ENCODE measurements around the gene CLTB. TPM values are rescaled to one million over a fixed set of nuclear protein-coding genes. Genes with fewer than 3 reads are reported as not detected.

The CLTB gene
- polyA plus RNA-seq, 2 of the 4 experiments (the other 2 are of a cell fraction): 42.2 to 47.4 TPM

- no peak overlapping the region for H3K4me3 ChIP-seq
- peak in 1 of 2 experiments; percentile 41; a peak in 2 of 6 replicates for ATAC-seq
- FAIRE-seq: no peak
- CTCF ChIA-PET: interaction anchor here (1.6 to 3.6 kb wide), 3 partner anchors 12 to 137 kb away, joined by 5 to 31 read pairs (median 6); partner anchors contain the start of gene FAF2
- no peak for TF ChIP-seq HDAC2 (IDR thresholded peaks at IDR 0.05)
- TF ChIP-seq BHLHE40 (IDR thresholded peaks at IDR 0.05; ENCODE audit: low read depth, low read length): no peak
- TF ChIP-seq RFX5 (IDR thresholded peaks at IDR 0.05): no peak
- no peak for TF ChIP-seq CBX8 (IDR thresholded peaks at IDR 0.05)
- no peak for TF ChIP-seq KDM5A (IDR thresholded peaks at IDR 0.05)
- TF ChIP-seq ZC3H11A (IDR thresholded peaks at IDR 0.05): no peak
- TF ChIP-seq RAD21 (conservative IDR thresholded peaks at IDR 0.05 in 1 of 2, IDR thresholded peaks at IDR 0.05 in 1 of 2): no peak
- TF ChIP-seq ZSCAN20 (CRISPR knock-in tag; IDR thresholded peaks at IDR 0.05): no peak
- no peak for TF ChIP-seq MYC (IDR thresholded peaks at IDR 0.05; ENCODE audit: borderline replicate concordance, low read length)
- peak overlapping the region; percentile 48 for H3K4me2 ChIP-seq
- H3K4me1 ChIP-seq: peaks cover 18% of the 10 kb centered on the region; the same call in 2 of the 3 replicates
- WGBS (ENCODE audit: missing lambda C conversion rate): 34% methylated on average over 5 of the region's 5 CpGs
- H3K27ac ChIP-seq: no peak overlapping the region
- POLR2A ChIA-PET: no interaction called here
- DNase-seq (ENCODE audit: low read depth in 1 of 2, low spot score in 1 of 2): no peak
- H3K9me3 ChIP-seq: no peaks in the 10 kb centered on the region
Observed at GRCh38 chr5:176436656-176437055, 20.3 kb upstream of the CLTB start.

GRCh38 chr5:176432707-176433106, 16.4 kb upstream of the CLTB start:
- no peaks in the 10 kb centered on the region for H3K9me3 ChIP-seq
- H3K4me3 ChIP-seq: no peak overlapping the region
- FAIRE-seq (no peak), DNase-seq (ENCODE audit: low read depth in 1 of 2, low spot score in 1 of 2) (no peak), ATAC-seq (no peak)
- no peak for TF ChIP-seq CHD4 (IDR thresholded peaks at IDR 0.05; ENCODE audit: borderline replicate concordance)
- no peak for TF ChIP-seq JUNB (IDR thresholded peaks at IDR 0.05)
- TF ChIP-seq CBX8 (IDR thresholded peaks at IDR 0.05): no peak
- TF ChIP-seq ZFP36 (IDR thresholded peaks at IDR 0.05; ENCODE audit: borderline replicate concordance, partially characterized antibody): no peak
- TF ChIP-seq USF2 (IDR thresholded peaks at IDR 0.05): no peak
- no peak for TF ChIP-seq NFE2L2 (conservative IDR thresholded peaks at IDR 0.05; ENCODE audit: low read length)
- no peak for TF ChIP-seq HDAC2 (IDR thresholded peaks at IDR 0.05)
- TF ChIP-seq MAX (IDR thresholded peaks at IDR 0.05): no peak
- TF ChIP-seq CEBPB (IDR thresholded peaks at IDR 0.05): no peak
- no peak for TF ChIP-seq NPAS2 (CRISPR knock-in tag; IDR thresholded peaks at IDR 0.05; ENCODE audit: borderline replicate concordance)
- no peak for TF ChIP-seq EHF (CRISPR knock-in tag; IDR thresholded peaks at IDR 0.05)
- no peak for TF ChIP-seq ZSCAN20 (CRISPR knock-in tag; IDR thresholded peaks at IDR 0.05)
- no peak for TF ChIP-seq CHD2 (IDR thresholded peaks at IDR 0.05; ENCODE audit: low read length, partially characterized antibody)
- TF ChIP-seq JUN (IDR thresholded peaks at IDR 0.05): no peak
- TF ChIP-seq HOXB5 (CRISPR knock-in tag; IDR thresholded peaks at IDR 0.05): no peak
- no peak for TF ChIP-seq FOSL2 (IDR thresholded peaks at IDR 0.05)
- TF ChIP-seq FOSL2 (CRISPR knock-in tag; IDR thresholded peaks at IDR 0.05): no peak
- TF ChIP-seq HMGXB4 (CRISPR knock-in tag; IDR thresholded peaks at IDR 0.05; ENCODE audit: borderline replicate concordance): no peak
- TF ChIP-seq SREBF2 (IDR thresholded peaks at IDR 0.05): no peak
- no peak overlapping the region for H3K27ac ChIP-seq
- no peak overlapping the region for H3K4me2 ChIP-seq
- H3K4me1 ChIP-seq: peaks cover 12% of the 10 kb centered on the region; the same call in 2 of the 3 replicates
- ChIA-PET CTCF (interaction anchor here (0.5 to 2.1 kb wide), 4 partner anchors 15 to 1006 kb away, joined by 3 to 12 read pairs (median 4); partner anchors contain the start of gene FAF2), POLR2A (no interaction called here)
- 73% methylated on average over 5 of the region's 5 CpGs for WGBS (ENCODE audit: missing lambda C conversion rate)

Data from A549 (cell line).